Skeletal muscle cell (primary cell): Measurements from ENCODE around the gene STPG4.

ENCODE experiments used
- DNase-seq: peaks from one replicate; pipeline ENCODE4 v3.0.0-alpha.2; 2010; ENCODE audit warnings: low read depth
- H3K4me3 ChIP-seq: 2 replicates; pipeline ENCODE4 v1.5.1; 2011; ENCODE audit warnings: low read depth, mild to moderate bottlenecking, control low read depth, low read length, moderate library complexity

STPG4 gene

GRCh38 chr2:47043142-47043890 lies 111.8 kb downstream of the STPG4 start:
- peak overlapping the region; percentile 21 for H3K4me3 ChIP-seq
- peak; percentile 75 for DNase-seq

GRCh38 chr2:47041891-47042684 lies 113.0 kb downstream of the STPG4 start:
- no peak overlapping the region for H3K4me3 ChIP-seq
- DNase-seq = no peak

GRCh38 chr2:47041063-47041462 lies 114.0 kb downstream of the STPG4 start:
- DNase-seq = no peak
- H3K4me3 ChIP-seq = no peak overlapping the region

- DNase-seq = no peak
- no peak overlapping the region for H3K4me3 ChIP-seq
Observed at GRCh38 chr2:47040651-47041050, 114.5 kb downstream of the STPG4 start.

- no peak overlapping the region for H3K4me3 ChIP-seq
- no peak for DNase-seq
Observed at GRCh38 chr2:47039913-47040562, 115.1 kb downstream of the STPG4 start.

- no peak overlapping the region for H3K4me3 ChIP-seq
- no peak for DNase-seq
Observed at GRCh38 chr2:47039489-47039870, 115.6 kb downstream of the STPG4 start.

- DNase-seq = no peak
- H3K4me3 ChIP-seq = no peak overlapping the region
Observed at GRCh38 chr2:47038656-47039488, 116.2 kb downstream of the STPG4 start.

- H3K4me3 ChIP-seq = no peak overlapping the region
- no peak for DNase-seq
Observed at GRCh38 chr2:47037678-47038077, 117.4 kb downstream of the STPG4 start.
